Breast epithelium (tissue), 3 donors: Measurements from ENCODE around the gene PRR7.

Experiments
- POLR2A ChIP-seq: fragments of 450-650 bp; IDR thresholded peaks from one replicate; pipeline ENCODE4 v1.6.1; 2016; ENCODE audit warnings: antibody characterized with exemption, mild to moderate bottlenecking, moderate library complexity
- POLR2AphosphoS5 ChIP-seq, 3 donors: sonication (generic); formaldehyde crosslinking; IDR thresholded peaks; one replicate each; pipeline ENCODE4 v1.6.1; 2017; ENCODE audit warnings: antibody characterized with exemption in 3 of 3
- TF ChIP-seq, protein P1 (sequence below), 3 donors: fragments of 450-650 bp; IDR thresholded peaks; one replicate each; pipeline ENCODE4 v1.5.1; 2016 to 2017; ENCODE audit warnings: antibody characterized with exemption in 3 of 3, mild to moderate bottlenecking in 3 of 3, moderate library complexity in 3 of 3

GRCh38 chr5:177438468-177438867 is 8.1 kb upstream of the PRR7 start:
- TF ChIP-seq, protein P1, sequence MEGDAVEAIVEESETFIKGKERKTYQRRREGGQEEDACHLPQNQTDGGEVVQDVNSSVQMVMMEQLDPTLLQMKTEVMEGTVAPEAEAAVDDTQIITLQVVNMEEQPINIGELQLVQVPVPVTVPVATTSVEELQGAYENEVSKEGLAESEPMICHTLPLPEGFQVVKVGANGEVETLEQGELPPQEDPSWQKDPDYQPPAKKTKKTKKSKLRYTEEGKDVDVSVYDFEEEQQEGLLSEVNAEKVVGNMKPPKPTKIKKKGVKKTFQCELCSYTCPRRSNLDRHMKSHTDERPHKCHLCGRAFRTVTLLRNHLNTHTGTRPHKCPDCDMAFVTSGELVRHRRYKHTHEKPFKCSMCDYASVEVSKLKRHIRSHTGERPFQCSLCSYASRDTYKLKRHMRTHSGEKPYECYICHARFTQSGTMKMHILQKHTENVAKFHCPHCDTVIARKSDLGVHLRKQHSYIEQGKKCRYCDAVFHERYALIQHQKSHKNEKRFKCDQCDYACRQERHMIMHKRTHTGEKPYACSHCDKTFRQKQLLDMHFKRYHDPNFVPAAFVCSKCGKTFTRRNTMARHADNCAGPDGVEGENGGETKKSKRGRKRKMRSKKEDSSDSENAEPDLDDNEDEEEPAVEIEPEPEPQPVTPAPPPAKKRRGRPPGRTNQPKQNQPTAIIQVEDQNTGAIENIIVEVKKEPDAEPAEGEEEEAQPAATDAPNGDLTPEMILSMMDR (IDR thresholded peaks at IDR 0.05), result no peak
- no peak for TF ChIP-seq POLR2AphosphoS5 (IDR thresholded peaks at IDR 0.05)
- TF ChIP-seq POLR2A, result no peak
